WTC11 (cell line): Measurements from ENCODE around the gene PYHIN1. TPM values are rescaled to one million over a fixed set of nuclear protein-coding genes. Genes with fewer than 3 reads are reported as not detected.

ENCODE experiments used
- ATAC-seq: fragments of 200-7000 bp; cut with Tn5 transposase; 2 replicates; pipeline ENCODE4 v1.10.0; 2021; ENCODE audit warnings: mild to moderate bottlenecking, moderate library complexity
- CTCF ChIA-PET: fragments of 300-600 bp; sonication (Branson Sonifier 250); formaldehyde crosslinking; loops from one replicate; lab custom pipeline; 2021; ENCODE audit warnings: antibody characterized with exemption; lab: Charles Lee
- POLR2A ChIA-PET: fragments of 350-600 bp; sonication (Branson Sonifier 250); formaldehyde crosslinking; loops from one replicate; lab custom pipeline; 2021; ENCODE audit warnings: antibody characterized with exemption; lab: Charles Lee
- DNase-seq: peaks from one replicate; pipeline ENCODE4 v3.0.0; 2021; ENCODE audit warnings: low spot score
- H3K27ac Mint-ChIP-seq: 2 replicates; pipeline ENCODE4 v1.8.0; 2021; ENCODE audit warnings: mixed read lengths
- H3K27me3 Mint-ChIP-seq: 2 replicates; pipeline ENCODE4 v1.8.0; 2021; ENCODE audit warnings: low read depth, mild to moderate bottlenecking, moderate library complexity, mixed read lengths
- H3K36me3 Mint-ChIP-seq: 2 replicates; pipeline ENCODE4 v1.8.0; 2021; ENCODE audit warnings: mixed read lengths
- H3K4me1 Mint-ChIP-seq: 2 replicates; pipeline ENCODE4 v1.8.0; 2022; ENCODE audit warnings: mixed read lengths
- H3K4me3 Mint-ChIP-seq: 2 replicates; pipeline ENCODE4 v1.8.0; 2021; ENCODE audit warnings: mild to moderate bottlenecking, moderate library complexity, mixed read lengths
- H3K9me3 Mint-ChIP-seq: 2 replicates; pipeline ENCODE4 v1.8.0; 2021; ENCODE audit warnings: mixed read lengths
- ATF2 ChIP-seq: sonication (generic); formaldehyde crosslinking; IDR thresholded peaks from 2 replicates; pipeline ENCODE4 v1.8.1; 2022; ENCODE audit warnings: low read depth, missing genetic modification reagents, borderline replicate concordance
- CREM ChIP-seq: sonication (generic); formaldehyde crosslinking; IDR thresholded peaks from 2 replicates; pipeline ENCODE4 v1.8.1; 2022; ENCODE audit warnings: mild to moderate bottlenecking, missing genetic modification reagents, moderate library complexity
- E2F4 ChIP-seq: sonication (generic); formaldehyde crosslinking; IDR thresholded peaks from 2 replicates; pipeline ENCODE4 v1.8.1; 2022; ENCODE audit warnings: low read depth, mild to moderate bottlenecking, moderate library complexity, missing genetic modification reagents, borderline replicate concordance
- ELF4 ChIP-seq: sonication (generic); formaldehyde crosslinking; IDR thresholded peaks from 2 replicates; pipeline ENCODE4 v1.8.1; 2022; ENCODE audit warnings: low read depth, mild to moderate bottlenecking, moderate library complexity, missing genetic modification reagents
- ESRRA ChIP-seq: sonication (generic); formaldehyde crosslinking; IDR thresholded peaks from 2 replicates; pipeline ENCODE4 v1.8.1; 2022; ENCODE audit warnings: mild to moderate bottlenecking, missing genetic modification reagents, borderline replicate concordance
- ETV6 ChIP-seq: sonication (generic); formaldehyde crosslinking; IDR thresholded peaks from 2 replicates; pipeline ENCODE4 v1.8.1; 2022; ENCODE audit warnings: mild to moderate bottlenecking, missing genetic modification reagents
- FOXJ3 ChIP-seq: sonication (generic); formaldehyde crosslinking; IDR thresholded peaks from 2 replicates; pipeline ENCODE4 v1.9.0; 2021; ENCODE audit warnings: missing genetic modification reagents, mild to moderate bottlenecking, borderline replicate concordance
- FOXK1 ChIP-seq: sonication (generic); formaldehyde crosslinking; IDR thresholded peaks from 2 replicates; pipeline ENCODE4 v1.8.0; 2022; ENCODE audit warnings: mild to moderate bottlenecking, moderate library complexity, missing genetic modification reagents
- JAZF1 ChIP-seq: fragments of 250-450 bp; sonication (Bioruptor Pico); IDR thresholded peaks from 2 replicates; pipeline ENCODE4 v1.9.0; 2021; ENCODE audit warnings: moderate library complexity, mild to moderate bottlenecking, inconsistent platforms
- NFATC4 ChIP-seq: fragments of 250-450 bp; sonication (Bioruptor Pico); IDR thresholded peaks from 2 replicates; pipeline ENCODE4 v1.9.0; 2021; ENCODE audit warnings: mild to moderate bottlenecking
- NR1H2 ChIP-seq: sonication (generic); formaldehyde crosslinking; IDR thresholded peaks from 2 replicates; pipeline ENCODE4 v1.9.0; 2021; ENCODE audit warnings: mild to moderate bottlenecking, moderate library complexity, missing genetic modification reagents
- SMAD4 ChIP-seq: sonication (generic); formaldehyde crosslinking; IDR thresholded peaks from 2 replicates; pipeline ENCODE4 v1.8.0; 2022; ENCODE audit warnings: mild to moderate bottlenecking, missing genetic modification reagents
- USF2 ChIP-seq: sonication (generic); formaldehyde crosslinking; IDR thresholded peaks from 2 replicates; pipeline ENCODE4 v1.8.1; 2023; ENCODE audit warnings: mild to moderate bottlenecking, missing genetic modification reagents, moderate library complexity
- ZNF138 ChIP-seq: sonication (generic); formaldehyde crosslinking; conservative IDR thresholded peaks from 2 replicates; pipeline ENCODE4 v1.8.1; 2022; ENCODE audit warnings: mild to moderate bottlenecking, moderate library complexity, missing genetic modification reagents
- ZNF219 ChIP-seq: sonication (generic); formaldehyde crosslinking; IDR thresholded peaks from 2 replicates; pipeline ENCODE4 v1.8.0; 2023; ENCODE audit warnings: missing genetic modification reagents, mild to moderate bottlenecking, borderline replicate concordance
- ZNF263 ChIP-seq: sonication (generic); formaldehyde crosslinking; IDR thresholded peaks from 2 replicates; pipeline ENCODE4 v1.8.1; 2022; ENCODE audit warnings: low read depth, mild to moderate bottlenecking, moderate library complexity, missing genetic modification reagents
- ZNF396 ChIP-seq: fragments of 250-450 bp; sonication (Bioruptor Pico); IDR thresholded peaks from 2 replicates; pipeline ENCODE4 v1.8.0; 2021; ENCODE audit warnings: mild to moderate bottlenecking, moderate library complexity, borderline replicate concordance
- ZNF416 ChIP-seq: fragments of 250-450 bp; sonication (Bioruptor Pico); IDR thresholded peaks from 2 replicates; pipeline ENCODE4 v1.9.0; 2021; ENCODE audit warnings: mild to moderate bottlenecking, inconsistent platforms
- ZNF425 ChIP-seq: fragments of 250-450 bp; sonication (Bioruptor Pico); conservative IDR thresholded peaks from 2 replicates; pipeline ENCODE4 v1.9.0; 2021; ENCODE audit warnings: mild to moderate bottlenecking
- total RNA-seq: library from RNA; stranded (reverse); gene quantifications from 3 replicates; pipeline ENCODE4 v1.2.3, GENCODE V29; 2021
- TF ChIP-seq, protein P1 (sequence below): fragments of 250-450 bp; sonication (Bioruptor Pico); IDR thresholded peaks from 2 replicates; pipeline ENCODE4 v1.9.0; 2021; ENCODE audit warnings: mild to moderate bottlenecking, borderline replicate concordance
- TF ChIP-seq, protein P2 (sequence below): sonication (generic); formaldehyde crosslinking; IDR thresholded peaks from 2 replicates; pipeline ENCODE4 v1.8.0; 2022; ENCODE audit warnings: mild to moderate bottlenecking, missing genetic modification reagents
- TF ChIP-seq, protein P3 (sequence below): fragments of 200-600 bp; IDR thresholded peaks from 2 replicates; pipeline ENCODE4 v1.8.0; 2022; ENCODE audit warnings: antibody characterized with exemption
- TF ChIP-seq, protein P4 (sequence below): sonication (generic); formaldehyde crosslinking; IDR thresholded peaks from 2 replicates; pipeline ENCODE4 v1.8.0; 2023; ENCODE audit warnings: missing genetic modification reagents
- TF ChIP-seq, protein P5 (sequence below): sonication (generic); formaldehyde crosslinking; IDR thresholded peaks from 2 replicates; pipeline ENCODE4 v1.8.1; 2023; ENCODE audit warnings: mild to moderate bottlenecking, missing genetic modification reagents, moderate library complexity

Gene PYHIN1
- total RNA-seq, 1 experiment from 2014 or later: not detected

DNA sequence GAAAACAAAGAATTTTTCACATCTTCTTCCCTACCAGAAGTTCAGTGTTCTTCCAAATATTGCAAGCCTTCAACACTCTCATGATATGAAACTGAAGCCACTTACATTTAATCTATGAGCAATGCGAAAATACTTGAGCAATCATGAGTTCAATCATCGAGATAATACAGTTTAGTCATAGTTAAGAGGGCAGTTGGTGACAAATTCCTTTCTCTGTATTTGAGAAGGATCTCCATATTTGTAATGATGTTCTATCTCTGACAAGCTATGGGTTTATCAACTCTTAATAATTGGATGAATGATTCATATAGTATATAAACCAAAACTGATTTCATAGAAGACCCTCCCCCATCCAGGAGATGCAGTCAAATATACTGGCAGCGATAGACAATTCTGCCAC lies 29.7 kb upstream of the PYHIN1 start (continued):
- TF ChIP-seq, protein P1, sequence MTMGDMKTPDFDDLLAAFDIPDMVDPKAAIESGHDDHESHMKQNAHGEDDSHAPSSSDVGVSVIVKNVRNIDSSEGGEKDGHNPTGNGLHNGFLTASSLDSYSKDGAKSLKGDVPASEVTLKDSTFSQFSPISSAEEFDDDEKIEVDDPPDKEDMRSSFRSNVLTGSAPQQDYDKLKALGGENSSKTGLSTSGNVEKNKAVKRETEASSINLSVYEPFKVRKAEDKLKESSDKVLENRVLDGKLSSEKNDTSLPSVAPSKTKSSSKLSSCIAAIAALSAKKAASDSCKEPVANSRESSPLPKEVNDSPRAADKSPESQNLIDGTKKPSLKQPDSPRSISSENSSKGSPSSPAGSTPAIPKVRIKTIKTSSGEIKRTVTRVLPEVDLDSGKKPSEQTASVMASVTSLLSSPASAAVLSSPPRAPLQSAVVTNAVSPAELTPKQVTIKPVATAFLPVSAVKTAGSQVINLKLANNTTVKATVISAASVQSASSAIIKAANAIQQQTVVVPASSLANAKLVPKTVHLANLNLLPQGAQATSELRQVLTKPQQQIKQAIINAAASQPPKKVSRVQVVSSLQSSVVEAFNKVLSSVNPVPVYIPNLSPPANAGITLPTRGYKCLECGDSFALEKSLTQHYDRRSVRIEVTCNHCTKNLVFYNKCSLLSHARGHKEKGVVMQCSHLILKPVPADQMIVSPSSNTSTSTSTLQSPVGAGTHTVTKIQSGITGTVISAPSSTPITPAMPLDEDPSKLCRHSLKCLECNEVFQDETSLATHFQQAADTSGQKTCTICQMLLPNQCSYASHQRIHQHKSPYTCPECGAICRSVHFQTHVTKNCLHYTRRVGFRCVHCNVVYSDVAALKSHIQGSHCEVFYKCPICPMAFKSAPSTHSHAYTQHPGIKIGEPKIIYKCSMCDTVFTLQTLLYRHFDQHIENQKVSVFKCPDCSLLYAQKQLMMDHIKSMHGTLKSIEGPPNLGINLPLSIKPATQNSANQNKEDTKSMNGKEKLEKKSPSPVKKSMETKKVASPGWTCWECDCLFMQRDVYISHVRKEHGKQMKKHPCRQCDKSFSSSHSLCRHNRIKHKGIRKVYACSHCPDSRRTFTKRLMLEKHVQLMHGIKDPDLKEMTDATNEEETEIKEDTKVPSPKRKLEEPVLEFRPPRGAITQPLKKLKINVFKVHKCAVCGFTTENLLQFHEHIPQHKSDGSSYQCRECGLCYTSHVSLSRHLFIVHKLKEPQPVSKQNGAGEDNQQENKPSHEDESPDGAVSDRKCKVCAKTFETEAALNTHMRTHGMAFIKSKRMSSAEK: no peak
- TF ChIP-seq ETV6: no peak
- no peak for TF ChIP-seq ZNF425
- no peak for TF ChIP-seq ZNF219 (CRISPR knock-in tag)
- TF ChIP-seq ELF4 (CRISPR knock-in tag): no peak
- no peak for TF ChIP-seq JAZF1 (CRISPR knock-in tag)
- TF ChIP-seq ZNF396 (CRISPR knock-in tag): no peak
- no peak for TF ChIP-seq E2F4 (CRISPR knock-in tag)
- no peak for TF ChIP-seq NFATC4 (CRISPR knock-in tag)
- no peak for TF ChIP-seq ZNF416
- TF ChIP-seq, protein P2, sequence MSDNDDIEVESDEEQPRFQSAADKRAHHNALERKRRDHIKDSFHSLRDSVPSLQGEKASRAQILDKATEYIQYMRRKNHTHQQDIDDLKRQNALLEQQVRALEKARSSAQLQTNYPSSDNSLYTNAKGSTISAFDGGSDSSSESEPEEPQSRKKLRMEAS (CRISPR knock-in tag): no peak
- TF ChIP-seq USF2 (CRISPR knock-in tag): no peak
- TF ChIP-seq, protein P3, sequence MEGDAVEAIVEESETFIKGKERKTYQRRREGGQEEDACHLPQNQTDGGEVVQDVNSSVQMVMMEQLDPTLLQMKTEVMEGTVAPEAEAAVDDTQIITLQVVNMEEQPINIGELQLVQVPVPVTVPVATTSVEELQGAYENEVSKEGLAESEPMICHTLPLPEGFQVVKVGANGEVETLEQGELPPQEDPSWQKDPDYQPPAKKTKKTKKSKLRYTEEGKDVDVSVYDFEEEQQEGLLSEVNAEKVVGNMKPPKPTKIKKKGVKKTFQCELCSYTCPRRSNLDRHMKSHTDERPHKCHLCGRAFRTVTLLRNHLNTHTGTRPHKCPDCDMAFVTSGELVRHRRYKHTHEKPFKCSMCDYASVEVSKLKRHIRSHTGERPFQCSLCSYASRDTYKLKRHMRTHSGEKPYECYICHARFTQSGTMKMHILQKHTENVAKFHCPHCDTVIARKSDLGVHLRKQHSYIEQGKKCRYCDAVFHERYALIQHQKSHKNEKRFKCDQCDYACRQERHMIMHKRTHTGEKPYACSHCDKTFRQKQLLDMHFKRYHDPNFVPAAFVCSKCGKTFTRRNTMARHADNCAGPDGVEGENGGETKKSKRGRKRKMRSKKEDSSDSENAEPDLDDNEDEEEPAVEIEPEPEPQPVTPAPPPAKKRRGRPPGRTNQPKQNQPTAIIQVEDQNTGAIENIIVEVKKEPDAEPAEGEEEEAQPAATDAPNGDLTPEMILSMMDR: no peak
- no peak for TF ChIP-seq FOXK1 (CRISPR knock-in tag)
- TF ChIP-seq, protein P4, sequence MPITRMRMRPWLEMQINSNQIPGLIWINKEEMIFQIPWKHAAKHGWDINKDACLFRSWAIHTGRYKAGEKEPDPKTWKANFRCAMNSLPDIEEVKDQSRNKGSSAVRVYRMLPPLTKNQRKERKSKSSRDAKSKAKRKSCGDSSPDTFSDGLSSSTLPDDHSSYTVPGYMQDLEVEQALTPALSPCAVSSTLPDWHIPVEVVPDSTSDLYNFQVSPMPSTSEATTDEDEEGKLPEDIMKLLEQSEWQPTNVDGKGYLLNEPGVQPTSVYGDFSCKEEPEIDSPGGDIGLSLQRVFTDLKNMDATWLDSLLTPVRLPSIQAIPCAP (CRISPR knock-in tag): no peak
- TF ChIP-seq NR1H2 (CRISPR knock-in tag): no peak

GRCh38 chr1:158916085-158916484 lies 15.3 kb upstream of the PYHIN1 start:
- peaks cover 27% of the 10 kb centered on the region for H3K36me3 Mint-ChIP-seq
- H3K27me3 Mint-ChIP-seq: no peaks in the 10 kb centered on the region; the same call in 1 of the 2 replicates
- DNase-seq (no peak), ATAC-seq (no peak)
- CTCF ChIA-PET: no interaction called here
- peaks cover 48% of the 10 kb centered on the region for H3K9me3 Mint-ChIP-seq
- H3K4me1 Mint-ChIP-seq: 0 out of 2 replicates have a peak, but pooled peaks cover 3% of the 10 kb centered on the region
- POLR2A ChIA-PET: no interaction called here
- no peak overlapping the region for H3K4me3 Mint-ChIP-seq
- H3K27ac Mint-ChIP-seq: peak overlapping the region; percentile 38; the same call in 1 of the 2 replicates
- TF ChIP-seq ATF2 (CRISPR knock-in tag) (no peak), ZNF263 (CRISPR knock-in tag) (no peak), CREM (no peak), NR1H2 (CRISPR knock-in tag) (no peak), FOXK1 (CRISPR knock-in tag) (no peak), ESRRA (CRISPR knock-in tag) (no peak), FOXJ3 (CRISPR knock-in tag) (no peak), SMAD4 (CRISPR knock-in tag) (no peak), ZNF138 (CRISPR knock-in tag) (no peak)
- TF ChIP-seq, protein P5, sequence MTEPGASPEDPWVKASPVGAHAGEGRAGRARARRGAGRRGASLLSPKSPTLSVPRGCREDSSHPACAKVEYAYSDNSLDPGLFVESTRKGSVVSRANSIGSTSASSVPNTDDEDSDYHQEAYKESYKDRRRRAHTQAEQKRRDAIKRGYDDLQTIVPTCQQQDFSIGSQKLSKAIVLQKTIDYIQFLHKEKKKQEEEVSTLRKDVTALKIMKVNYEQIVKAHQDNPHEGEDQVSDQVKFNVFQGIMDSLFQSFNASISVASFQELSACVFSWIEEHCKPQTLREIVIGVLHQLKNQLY (CRISPR knock-in tag): no peak
